A172 (cell line): ENCODE measurements around the gene SDHD. TPM values are rescaled to one million over a fixed set of nuclear protein-coding genes. Genes with fewer than 3 reads are reported as not detected.
"Not testable (repeated sequence)": the region's sequence is repeated elsewhere in the genome, so short reads cannot be mapped to it uniquely, and the experiment has no call there.

Experiments used
- DNase-seq: peaks from one replicate; pipeline ENCODE4 v3.0.0-alpha.2; 2015; ENCODE audit warnings: low spot score
- total RNA-seq: library from RNA; depleted of rRNA; stranded (reverse); fragments of >200 nt; shearing (Covaris generic); gene quantifications from 2 replicates; pipeline ENCODE4 v1.2.3, GENCODE V29; 2014; rRNA removed

Gene SDHD
- total RNA-seq: 109 and 124 TPM in 2 replicates

DNA sequence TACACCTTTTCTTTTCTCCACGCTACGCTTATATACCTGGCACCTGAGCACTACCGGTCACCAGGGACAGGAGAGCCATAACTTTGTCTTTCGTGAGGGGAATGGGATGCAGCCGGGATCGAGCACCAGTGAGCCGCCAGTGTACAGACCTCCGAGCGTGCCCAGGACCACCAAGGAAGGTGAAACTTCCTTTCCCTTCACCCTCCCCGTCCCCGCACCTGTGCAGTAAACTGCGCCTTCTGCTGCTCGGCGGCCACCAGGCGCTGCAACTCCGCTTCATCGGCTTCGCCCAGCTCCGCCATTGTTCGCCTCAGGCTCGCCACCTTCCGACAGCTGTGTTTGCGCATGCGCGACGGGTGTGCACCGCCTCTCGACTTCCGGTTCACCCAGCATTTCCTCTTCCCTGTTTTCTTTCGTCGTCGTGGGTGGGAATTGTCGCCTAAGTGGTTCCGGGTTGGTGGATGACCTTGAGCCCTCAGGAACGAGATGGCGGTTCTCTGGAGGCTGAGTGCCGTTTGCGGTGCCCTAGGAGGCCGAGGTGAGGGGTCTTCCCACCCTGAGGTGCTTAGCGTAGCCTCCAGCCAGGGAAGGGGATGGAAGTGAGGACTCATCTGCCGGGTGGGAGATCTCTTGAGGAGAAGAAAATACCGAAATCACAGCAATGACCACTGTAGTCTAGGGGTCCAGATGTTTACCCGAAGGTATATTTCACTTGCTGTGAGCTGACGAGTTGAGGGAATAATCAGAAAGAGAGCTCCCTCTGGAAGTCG is at the start of gene SDHD, which contains the start of gene TIMM8B:
Gene SDHD (plus strand): TSS at position 452 of the 770 bp plus-strand sequence. CDS start 35 bp downstream, at position 487.
Gene TIMM8B (minus strand): TSS at position 335 of the 770 bp plus-strand sequence. CDS start 33 bp downstream, at position 302.
- peak; percentile 87 for DNase-seq

DNA sequence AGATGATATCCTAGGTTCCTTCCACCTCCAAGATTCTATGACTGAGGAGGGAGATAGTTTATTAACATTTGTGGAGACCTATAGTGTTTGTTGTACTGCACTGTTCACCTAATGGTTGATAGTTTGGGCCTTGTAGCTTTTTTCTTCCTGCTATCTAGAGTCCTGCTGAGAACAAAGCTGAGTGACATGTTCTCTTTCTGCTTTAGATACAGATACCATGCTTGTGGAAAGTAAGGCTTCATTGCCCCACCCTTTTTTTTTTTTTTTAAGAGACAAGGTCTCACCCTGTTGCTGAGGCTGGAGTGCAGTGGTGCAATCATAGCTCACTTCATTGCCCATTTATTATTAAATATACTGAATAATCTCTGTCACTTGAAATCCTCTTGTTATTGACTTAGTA is 49.1 kb upstream of the SDHD start:
- DNase-seq: no peak

DNA sequence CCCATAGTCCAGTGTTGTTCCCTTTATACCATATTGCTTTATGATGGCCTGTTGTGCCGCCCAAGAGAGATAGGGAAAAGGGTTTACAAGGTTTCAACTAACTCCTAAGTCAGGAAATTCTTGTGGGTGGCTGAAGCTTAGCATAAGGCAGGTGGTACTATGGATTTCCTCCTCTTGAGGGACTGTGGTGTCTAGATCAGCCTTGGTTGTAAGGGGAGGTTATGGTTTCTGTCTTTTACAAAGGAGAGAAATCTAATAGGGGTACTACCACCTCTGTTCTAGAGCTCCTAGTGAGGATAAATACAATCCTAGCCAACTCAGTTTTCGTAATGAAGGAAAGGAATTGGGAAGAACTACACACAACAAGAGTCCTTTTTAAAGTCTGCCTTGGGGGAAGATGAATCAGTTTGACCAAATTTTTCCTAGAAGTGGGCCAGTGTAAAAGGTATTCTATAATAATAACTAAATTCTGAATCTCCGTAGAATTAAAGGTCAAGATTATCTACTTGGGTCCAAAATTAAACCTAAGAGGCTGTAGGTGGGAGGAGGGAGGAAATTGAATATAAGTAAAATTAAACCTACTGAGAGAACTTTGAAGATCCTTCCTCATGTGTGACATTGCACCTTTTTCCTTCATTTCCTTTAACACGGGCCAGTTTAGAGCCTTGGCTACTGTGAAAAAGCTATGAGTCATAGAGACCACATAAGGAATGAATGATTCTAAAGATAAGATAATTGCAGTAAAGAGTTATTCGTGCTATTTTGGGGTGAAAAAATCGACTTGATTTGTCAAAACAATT is 44.3 kb upstream of the SDHD start:
- DNase-seq: peak; percentile 45

DNA sequence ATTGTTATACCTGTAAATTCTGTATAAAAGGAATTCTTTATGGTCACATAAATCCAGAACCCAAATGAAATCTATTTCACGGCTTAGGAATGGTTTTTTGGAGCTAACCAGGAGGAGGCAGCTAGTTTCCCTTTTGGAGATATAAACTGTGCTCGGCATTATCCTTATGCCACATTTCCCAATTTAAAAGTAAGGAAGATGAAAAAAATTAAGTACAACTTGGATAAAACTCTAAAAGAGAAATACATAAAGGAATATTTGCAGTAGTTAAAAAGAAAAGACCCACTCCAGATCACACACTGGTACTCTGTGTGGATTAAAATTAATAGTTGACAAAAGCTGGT is 43.7 kb upstream of the SDHD start:
- DNase-seq: no peak

DNA sequence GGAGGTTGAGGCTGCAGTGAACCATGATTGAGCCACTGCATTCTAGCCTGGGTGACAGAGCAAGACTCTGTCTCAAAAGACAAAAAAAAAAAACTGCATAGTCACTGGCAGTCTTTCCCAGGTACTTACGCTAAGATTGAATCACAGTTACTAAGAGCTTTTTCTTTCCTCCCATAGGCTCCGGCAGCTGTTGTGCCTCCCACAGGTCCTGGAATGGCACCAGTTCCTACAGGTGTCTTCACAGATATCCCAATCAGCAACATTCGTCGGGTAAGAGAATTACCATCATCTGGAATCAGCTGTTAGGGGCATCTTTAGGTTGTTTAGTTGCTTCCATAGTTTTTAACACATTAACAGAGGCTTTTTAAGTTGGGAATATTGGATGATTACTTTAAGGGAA is 41.7 kb upstream of the SDHD start:
- no peak for DNase-seq

DNA sequence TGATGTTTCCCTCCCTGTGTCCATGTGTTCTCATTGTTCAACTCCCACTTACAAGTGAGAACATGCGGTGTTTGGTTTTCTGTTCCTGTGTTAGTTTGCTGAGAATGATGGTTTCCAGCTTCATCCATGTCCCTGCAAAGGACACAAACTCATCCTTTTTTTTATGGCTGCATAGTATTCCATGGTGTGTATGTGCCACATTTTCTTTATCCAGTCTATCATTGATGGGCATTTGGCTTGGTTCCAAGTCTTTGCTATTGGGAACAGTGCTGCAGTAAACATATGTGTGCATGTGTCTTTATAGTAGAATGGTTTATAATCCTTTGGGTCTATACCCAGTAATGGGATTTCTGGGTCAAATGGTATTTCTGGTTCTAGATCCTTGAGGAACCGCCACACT is 40.0 kb upstream of the SDHD start:
- DNase-seq: not testable (repeated sequence)

DNA sequence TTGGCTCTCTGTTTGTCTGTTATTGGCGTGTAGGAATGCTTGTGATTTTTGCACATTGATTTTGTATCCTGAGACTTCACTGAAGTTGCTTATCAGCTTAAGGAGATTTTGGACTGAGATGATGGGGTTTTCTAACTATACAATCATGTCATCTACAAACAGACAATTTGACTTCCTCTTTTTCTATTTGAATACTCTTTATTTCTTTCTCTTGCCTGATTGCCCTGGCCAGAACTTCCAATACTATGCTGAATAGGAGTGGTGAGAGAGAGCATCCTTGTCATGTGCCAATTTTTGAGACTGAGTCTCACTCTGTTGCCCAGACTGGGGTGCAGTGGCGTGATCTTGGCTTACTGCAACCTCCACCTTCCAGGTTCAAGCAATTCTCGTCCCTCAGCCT is 38.4 kb upstream of the SDHD start:
- DNase-seq: not testable (repeated sequence)

DNA sequence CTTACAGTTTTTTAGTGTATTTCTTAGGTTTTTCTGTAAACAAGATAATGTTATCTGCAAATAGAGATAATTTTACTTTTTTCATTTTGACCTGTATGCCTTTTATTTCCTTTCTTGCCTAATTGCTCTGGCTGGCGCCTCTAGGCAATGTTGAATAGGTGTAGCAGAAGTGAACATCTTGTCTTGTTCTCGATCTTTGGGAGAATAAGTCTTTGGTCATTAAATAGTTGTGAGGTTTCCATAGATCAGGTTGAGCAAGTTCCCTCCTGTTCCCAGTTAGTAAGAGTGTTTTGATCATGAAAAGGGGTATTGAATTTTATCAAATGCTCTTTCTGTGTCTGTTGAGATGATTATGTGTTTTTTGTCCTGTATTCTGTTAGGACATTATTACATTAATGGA is 36.9 kb upstream of the SDHD start:
- no peak for DNase-seq

DNA sequence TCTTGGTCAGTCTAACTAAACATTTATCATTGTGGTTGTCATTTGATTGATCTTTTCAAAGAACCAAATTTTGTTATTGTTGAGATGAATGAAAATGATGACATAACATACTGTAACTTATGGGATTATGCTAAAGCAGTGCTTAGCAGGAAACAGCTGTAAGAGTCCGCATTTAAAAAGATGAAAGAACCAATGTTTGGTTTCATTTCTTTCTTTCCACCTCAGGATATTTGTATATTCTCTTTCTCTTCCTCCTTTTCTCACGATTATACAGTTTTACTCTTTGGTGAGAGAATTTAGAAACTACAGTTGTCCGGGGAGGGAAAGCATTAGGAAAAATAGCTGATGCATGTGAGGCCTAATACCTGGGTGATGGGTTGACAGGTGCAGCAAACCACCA is 36.0 kb upstream of the SDHD start:
- DNase-seq: no peak

DNA sequence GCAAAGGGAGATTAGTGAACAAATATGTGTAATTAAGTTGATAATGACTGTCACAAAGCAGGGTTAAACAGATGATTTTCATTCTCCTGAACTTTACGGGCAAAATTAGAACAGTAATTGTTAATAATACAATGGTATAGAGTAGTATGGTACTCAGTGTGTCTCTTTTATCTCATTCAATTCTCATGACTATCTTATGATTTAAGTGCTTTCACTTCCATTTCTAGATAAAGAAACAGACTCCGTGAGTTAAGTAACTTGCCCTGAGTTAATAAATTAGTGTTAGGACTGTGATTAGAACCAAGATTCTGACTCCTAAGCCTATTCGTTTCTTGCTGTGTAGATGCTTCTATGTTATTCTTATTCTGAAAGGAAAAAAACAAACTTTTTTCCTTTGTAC is 34.9 kb upstream of the SDHD start:
- no peak for DNase-seq

DNA sequence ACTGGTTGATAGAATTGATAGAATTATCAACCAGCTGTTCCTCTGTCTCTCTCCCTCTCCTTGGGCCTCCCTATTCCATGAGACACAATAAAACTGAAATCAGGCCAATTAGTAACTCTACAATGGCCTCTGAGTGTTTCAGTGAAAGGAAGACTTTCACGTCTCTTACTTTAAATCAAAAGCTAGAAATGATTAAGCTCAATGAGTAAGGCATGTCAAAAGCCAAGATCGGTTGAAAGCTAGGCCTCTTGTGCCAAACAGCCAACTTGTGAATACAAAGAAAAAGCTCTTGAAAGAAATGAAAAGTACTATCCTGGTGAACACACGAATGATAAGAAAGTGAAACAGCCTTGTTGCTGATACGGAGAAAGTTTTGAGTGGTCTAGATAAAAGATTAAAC is 29.5 kb upstream of the SDHD start:
- DNase-seq: no peak

DNA sequence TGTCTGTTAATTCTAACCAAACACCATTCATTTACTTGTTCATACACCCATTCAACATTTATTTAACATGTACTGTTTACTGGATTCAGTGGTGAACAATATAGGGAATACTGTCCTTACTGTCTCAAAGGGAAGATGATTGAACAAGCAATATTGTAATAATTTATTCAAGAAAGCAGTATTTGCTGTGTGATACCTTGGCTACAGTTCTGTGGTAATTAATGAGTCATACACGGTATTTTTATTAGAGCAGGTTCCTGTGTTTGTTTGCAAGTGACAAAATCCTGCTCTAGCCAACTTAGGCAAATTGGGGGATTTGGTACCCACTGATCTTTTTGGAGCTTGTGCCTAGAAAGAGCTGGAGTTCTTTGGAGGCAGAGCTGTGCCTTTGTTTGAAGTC is 28.6 kb upstream of the SDHD start:
- DNase-seq: no peak

DNA sequence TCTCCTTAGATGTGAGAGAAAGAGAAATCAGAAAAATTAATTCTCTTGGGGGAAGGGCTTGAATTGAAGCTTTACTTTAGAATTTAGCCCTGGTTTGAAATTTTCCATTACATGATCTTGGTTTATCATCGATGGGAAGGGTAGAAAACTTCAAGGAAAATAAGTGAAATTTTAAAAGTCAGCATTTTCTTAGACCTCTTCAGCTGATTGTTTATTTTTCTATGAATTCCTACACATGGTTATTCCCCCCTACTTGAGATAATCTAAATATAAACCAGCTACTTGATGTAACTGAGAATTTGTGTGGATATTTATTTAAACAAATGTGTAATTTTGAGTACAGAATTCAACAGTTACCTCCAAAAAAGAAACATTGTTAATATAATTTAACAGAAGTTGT is 23.8 kb upstream of the SDHD start:
- no peak for DNase-seq

DNA sequence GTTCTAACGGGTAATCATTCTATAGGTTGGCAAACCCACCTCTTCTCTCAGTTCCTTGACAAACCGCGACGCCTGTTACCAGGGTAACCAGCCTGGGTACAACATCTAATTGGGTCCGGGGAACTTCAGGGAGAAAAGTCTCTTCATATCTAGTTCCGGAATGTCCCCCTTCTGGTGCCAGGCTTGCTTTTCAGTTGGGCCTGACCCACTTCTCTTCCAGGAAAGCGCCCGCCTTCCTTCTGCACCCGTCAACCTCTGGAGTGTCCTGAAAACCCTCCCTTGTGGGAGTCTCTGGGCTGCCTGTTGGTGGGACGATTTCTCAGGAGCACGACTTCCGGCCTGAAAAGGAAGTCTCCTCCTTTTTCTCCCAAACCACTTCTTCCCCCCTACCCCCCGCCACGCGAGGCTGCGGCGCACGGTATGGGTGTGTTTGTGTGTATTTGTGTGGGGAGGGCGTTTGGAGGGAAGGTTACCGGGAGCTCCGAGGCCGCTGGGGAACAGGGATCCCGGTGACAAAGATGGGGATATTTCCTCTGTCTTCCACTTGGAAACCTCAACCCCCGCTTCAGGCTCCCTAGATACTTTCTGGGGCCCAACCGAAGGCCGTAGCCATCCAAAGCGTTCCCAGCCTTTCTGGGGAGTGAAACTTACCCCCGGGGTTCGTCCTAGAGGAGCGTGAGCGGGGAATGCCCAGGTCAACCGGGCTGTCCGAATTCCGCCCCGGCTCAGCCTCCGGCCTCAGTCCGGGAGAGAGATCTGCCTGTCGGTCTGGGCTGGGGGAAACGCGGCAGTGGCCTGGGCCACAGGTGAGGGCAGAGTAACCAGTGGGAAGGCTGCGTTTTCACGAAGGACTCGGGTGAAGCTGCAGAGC is 12.5 kb upstream of the SDHD start, which contains the start of the genes NKAPD1 and PIH1D2:
Gene NKAPD1 (plus strand): TSS at position 359 of the 871 bp plus-strand sequence. CDS start 1,276 bp downstream, outside the sequence.
Gene PIH1D2 (minus strand): TSS at position 77 of the 871 bp plus-strand sequence. CDS start 843 bp downstream, outside the sequence.
- peak; percentile 64 for DNase-seq

DNA sequence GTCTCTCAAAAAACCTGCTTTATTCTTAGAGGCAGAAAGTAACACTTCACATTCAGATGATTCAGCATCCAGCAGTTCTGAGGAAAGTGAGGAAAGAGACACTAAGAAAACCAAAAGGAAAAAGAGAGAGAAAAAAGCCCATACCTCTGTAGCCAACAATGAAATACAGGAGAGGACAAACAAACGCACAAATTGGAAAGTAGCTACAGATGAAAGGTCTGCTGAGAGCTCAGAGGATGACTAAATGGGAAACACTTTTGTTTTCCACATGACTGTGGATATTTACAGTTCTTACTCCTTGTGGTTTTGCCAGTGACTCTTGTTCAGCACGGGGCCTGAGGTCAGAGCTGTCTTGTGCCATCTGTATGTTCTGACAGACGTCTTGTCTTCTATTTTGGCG is 3.9 kb upstream of the SDHD start:
- peak; percentile 59 for DNase-seq

DNA sequence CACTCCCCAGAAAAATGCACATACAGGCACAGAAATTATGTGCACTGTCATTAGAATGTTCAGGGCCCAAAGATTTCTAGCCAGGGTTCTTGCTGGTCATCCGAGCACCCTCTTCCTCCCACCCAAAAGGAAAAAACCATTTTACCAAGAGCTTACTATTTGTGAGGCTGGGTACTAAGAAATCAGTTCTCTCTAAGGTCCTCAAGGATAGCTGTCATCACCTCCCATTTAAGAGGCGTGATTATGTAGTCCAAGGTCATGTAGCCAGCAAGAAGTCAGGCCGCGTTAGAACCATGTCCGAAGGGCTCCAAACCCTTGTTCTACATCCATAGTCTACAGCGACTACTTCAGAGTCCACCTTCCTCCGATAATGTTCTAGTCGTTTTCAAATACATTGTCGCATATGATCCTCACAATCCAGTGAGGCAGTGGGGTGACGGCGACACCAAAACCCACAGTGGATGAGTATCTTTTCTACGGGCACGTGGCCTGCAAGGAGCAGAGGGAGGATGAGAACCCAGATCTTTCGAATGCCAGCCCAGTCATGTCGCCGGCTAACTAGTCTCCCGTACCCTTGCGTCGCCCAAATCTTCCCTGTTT is 751 bp upstream of the SDHD start:
- peak; percentile 4 for DNase-seq

DNA sequence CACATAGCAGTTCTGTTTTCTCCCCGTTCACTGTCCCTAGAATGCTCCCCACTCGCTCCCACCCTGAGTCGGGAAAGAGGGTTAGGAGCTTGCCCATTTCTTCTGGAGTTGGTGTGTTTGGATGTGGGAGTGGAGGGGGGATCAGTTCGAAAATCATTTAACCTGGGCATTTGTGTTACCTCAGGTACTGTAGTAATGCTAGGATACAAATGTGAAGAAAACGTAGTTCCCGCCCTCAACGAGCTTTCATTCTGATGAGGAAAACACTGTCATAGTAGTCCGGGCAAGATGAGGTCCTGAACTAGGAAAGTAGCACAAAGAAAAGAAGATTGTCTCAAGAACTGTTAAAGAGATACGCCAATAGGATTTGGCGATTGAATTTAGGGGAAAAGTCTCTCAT is 539 bp downstream of the SDHD start:
- no peak for DNase-seq

DNA sequence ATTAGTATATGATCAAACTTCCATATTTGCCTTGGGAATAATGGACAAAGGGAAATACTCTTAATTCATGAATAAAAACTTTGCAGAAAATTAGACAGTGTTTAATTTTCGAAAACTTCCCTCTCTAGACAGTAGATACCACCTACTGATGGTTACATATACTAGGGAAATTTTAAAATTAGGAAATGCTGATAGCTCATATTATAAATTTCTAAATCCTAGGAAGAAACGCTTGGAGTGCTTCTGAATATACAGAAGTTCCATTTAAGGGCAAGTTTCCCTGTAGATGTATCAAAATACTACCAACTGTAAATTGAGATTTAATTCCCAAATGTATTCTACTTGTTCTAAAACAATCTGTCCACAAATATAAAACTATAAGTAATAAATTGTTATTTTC is 8.6 kb downstream of the SDHD start:
- not testable (repeated sequence) for DNase-seq

DNA sequence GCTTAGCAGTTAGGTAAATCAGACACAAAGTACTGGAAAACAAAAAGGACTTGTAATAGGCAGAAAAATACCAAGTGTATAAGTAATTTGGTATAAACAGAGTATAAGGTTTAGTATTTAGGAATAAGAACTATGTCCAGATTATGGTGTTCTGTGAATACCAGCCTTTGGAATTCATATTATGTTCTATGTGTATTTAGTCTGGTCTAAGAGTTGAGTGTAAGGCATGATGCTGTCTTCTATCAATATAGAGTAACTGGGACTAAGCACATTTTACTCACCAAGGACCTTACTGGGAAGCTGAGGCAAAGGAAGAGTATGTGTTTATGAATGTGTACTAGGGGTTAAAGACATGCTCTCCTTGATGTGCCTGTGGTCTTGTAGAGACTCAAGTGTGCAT is 9.5 kb downstream of the SDHD start:
- no peak for DNase-seq

DNA sequence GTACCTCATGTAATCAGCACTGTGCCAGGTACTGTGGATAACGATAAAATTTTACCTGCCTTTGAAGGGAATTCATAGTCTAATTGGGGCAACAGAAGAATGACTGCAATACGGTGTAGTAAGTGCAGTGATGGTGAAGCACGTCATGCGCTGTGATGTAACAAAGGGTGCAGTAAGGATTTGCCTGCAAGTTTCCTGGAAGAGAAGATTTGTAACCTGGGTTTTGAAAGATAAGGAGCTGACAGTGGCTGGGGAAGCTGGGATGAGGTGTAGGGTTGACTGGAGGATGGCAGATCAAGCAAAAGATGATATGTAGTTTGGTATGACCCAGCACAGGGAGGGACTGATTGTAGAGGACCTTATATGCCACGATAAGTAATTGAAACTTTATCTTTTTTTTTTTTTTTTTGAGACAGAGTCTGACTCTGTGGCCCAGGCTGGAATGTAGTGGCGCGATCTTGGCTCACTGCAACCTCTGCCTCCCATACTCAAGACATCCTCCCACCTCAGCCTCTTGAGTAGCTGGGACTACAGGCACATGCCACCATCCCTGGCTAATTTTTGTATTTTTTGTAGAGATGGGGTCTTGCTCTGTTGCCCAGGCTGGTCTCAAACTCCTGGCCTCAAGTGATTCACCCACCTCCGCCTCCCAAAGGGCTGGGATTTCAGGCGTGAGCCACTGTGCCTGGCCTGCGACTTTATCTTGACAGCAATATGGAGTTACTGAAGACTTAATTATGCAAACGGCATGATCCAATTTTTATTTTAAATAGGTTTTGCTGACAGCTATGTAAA is 11.3 kb downstream of the SDHD start:
- DNase-seq: no peak

DNA sequence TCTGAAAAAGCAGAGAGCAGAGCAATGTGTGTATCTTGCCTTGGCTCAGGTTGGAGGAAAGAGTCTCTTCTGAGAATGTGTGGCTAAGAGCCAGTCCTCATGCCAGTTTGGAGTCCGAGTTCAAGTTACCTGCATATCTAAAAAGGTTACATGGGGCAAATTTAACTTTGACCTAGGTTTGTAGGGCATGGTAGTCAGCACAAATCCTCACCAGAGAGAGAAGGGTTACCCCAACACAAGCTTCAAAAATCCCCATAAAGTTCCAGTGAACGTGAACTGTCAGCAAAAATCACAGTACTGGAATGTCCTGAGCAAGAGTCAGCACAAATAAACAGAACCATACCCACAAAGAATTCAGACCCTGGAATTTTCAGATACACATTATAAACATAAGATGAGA is 13.8 kb downstream of the SDHD start:
- DNase-seq: no peak
